SH-SY5Y (cell line): ENCODE measurements around the gene LMNTD1.

Experiments
- GATA2 ChIP-seq: IDR thresholded peaks from 2 replicates; pipeline ENCODE4 v1.6.1; 2011; ENCODE audit warnings: mild to moderate bottlenecking, low read depth, low read length
- GATA3 ChIP-seq: IDR thresholded peaks from 2 replicates; pipeline ENCODE4 v1.6.1; 2011; ENCODE audit warnings: low read depth, mild to moderate bottlenecking, low read length, moderate library complexity

DNA sequence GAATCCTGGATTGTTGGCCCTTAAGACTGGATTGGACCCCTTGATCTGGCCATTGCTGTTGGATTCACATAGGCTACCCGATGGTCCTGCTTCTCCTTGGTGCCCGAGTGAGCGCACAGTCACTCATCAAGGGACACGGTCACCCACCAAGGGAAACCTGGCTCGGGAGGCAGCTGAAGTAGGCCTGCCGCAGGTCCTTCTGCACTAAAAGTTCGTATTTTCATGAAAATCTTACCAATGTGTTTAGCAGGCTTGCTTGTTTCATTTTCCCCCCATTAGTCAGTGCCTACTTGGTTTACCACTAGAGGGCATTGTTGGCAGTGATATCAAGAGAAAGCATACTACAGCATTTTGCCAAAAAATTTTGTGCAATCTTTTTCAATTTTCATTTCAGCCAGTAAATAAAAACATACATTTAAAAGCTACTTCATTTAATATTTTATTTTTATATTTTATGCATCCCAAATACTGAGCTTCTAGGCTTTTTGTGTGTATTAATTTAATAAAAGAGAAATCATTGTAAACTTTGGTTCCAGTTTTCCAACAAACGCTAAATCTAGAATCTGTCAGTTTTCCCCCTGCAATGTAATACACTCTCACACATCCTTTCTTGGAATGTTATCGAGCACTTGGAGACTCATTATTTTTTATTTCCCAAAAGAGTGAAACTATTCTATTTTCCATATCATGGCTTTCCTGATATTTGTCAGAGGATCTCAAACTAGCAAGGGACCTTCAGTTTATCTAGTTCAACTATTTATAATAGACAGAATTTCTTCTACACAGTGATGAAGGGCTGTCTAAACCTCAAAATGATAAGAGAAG is 116.7 kb downstream of the LMNTD1 start:
- no peak for TF ChIP-seq GATA3
- no peak for TF ChIP-seq GATA2
